ENCODE results near the gene UBTD2. TPM values are rescaled to one million over a fixed set of nuclear protein-coding genes. Genes with fewer than 3 reads are reported as not detected.

UBTD2 gene
- total and polyA plus RNA-seq, 9 of the 15 experiments (the other 6 are each of a cell fraction or from before 2014, with no cell fraction given): 0.01 to 0.46 (median 0.15) TPM; not detected in 1

DNA sequence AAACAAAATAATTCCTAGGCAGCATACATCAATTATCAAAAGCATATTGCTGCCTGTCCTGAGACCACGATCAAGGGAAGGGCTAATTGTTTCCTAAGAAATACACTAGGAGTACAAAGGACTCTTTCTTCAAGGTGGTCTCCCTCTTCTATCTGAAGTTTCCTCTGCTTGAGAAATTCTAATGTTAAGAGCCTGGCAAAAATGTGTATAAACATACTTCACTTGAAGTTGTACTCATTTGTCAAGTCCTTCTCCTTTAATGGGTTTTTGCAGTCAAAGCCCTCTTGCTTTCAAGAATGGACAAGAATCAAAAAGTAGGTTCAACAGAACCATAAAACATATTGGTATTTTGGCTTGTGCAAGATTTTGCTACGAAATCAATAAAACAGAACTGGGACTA lies 31.1 kb downstream of the UBTD2 start:
- POLR2A ChIA-PET: no interaction called here
- FAIRE-seq: no peak

DNA sequence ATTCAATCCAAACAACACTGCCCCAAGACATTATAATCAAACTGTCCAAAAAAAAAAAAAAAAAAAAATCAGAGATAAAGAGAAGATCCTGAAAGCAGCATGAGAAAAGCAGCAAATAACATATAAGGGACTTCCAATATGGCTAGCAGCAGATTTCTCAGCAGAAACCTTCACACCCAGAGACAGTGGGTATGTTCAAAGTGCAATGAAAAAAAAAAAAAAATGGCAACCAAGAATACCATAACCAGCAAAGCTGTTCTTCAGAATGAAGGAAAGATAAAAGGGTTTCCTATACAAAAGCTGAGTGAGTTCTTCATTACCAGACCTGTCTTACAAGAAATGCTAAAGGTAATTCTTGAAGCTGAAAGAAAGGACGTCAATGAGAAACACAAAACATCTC lies 32.1 kb downstream of the UBTD2 start:
- no peak overlapping the region for H3K27ac ChIP-seq (ENCODE audit: extremely low read depth, low read depth, low read length)
- no peak for ATAC-seq
- H3K27me3 ChIP-seq (ENCODE audit: control insufficient read depth in 2 of 2, insufficient read depth in 2 of 2, low read length in 2 of 2): peaks cover 4 to 18% of the 10 kb centered on the region in 2 experiments; a peak in 4 of 5 replicates
- no peaks in the 10 kb centered on the region for H3K9me1 ChIP-seq (ENCODE audit: control insufficient read depth, insufficient read depth, low read length)
- ChIA-PET CTCF (ENCODE audit: low intra/inter-chr PET ratio) (no interaction called here), POLR2A (no interaction called here)
- H3K9ac ChIP-seq (ENCODE audit: insufficient read depth in 1 of 2, low read depth in 2 of 2, low read length in 2 of 2): no peak overlapping the region
- no peak overlapping the region for H3K4me3 ChIP-seq
- BruUV-seq (replicated peaks): no TSS peak
- FAIRE-seq: no peak
- H3K36me3 ChIP-seq (ENCODE audit: control insufficient read depth, insufficient read depth, low read length): no peaks in the 10 kb centered on the region
- no peaks in the 10 kb centered on the region for H3K4me1 ChIP-seq (replicated peaks in 1 of 2; ENCODE audit: control insufficient read depth in 2 of 2, insufficient read depth in 2 of 2, low read length in 2 of 2)
- no peaks in the 10 kb centered on the region for H3K9me3 ChIP-seq (replicated peaks; ENCODE audit: control insufficient read depth, insufficient read depth, low read depth, low read length)
- no peak overlapping the region for H2AFZ ChIP-seq (ENCODE audit: low read depth, low read length)
- no peak for TF ChIP-seq LCOR (CRISPR knock-in tag; IDR thresholded peaks at IDR 0.05)
- H4K20me1 ChIP-seq (replicated peaks; ENCODE audit: control insufficient read depth, insufficient read depth, low read length): no peaks in the 10 kb centered on the region; the same call in 1 of the 2 replicates
- WGBS (ENCODE audit: insufficient coverage, low coverage, missing lambda C conversion rate): 5% methylated on average over 1 of the region's 1 CpG
- DNase-seq (ENCODE audit: extremely low read depth in 1 of 4, low spot score in 3 of 4): no peak
- in situ Hi-C loops (cut with MboI): no loop called here
- no peak overlapping the region for H3K4me2 ChIP-seq (ENCODE audit: insufficient read depth, low read length)
- H3K79me2 ChIP-seq (ENCODE audit: control insufficient read depth, insufficient read depth, low read length): no peaks in the 10 kb centered on the region
- intact Hi-C loops (cut with micrococcal nuclease): no loop called here

More for the DNA sequence above, 31.1 kb downstream of the UBTD2 start:
- BruUV-seq (replicated peaks): no TSS peak
- H3K4me3 ChIP-seq: no peak overlapping the region
- no peak overlapping the region for H3K9ac ChIP-seq (ENCODE audit: insufficient read depth in 1 of 2, low read depth in 2 of 2, low read length in 2 of 2)
- in situ Hi-C loops (cut with MboI): no loop called here
- H3K9me1 ChIP-seq (ENCODE audit: control insufficient read depth, insufficient read depth, low read length): no peaks in the 10 kb centered on the region
- ATAC-seq (no peak), DNase-seq (ENCODE audit: extremely low read depth in 1 of 4, low spot score in 3 of 4) (no peak)
- peaks cover 4 to 14% of the 10 kb centered on the region in 2 experiments; a peak in 3 of 5 replicates for H3K27me3 ChIP-seq (ENCODE audit: control insufficient read depth in 2 of 2, insufficient read depth in 2 of 2, low read length in 2 of 2)
- no peak overlapping the region for H2AFZ ChIP-seq (ENCODE audit: low read depth, low read length)
- no peak overlapping the region for H3K27ac ChIP-seq (ENCODE audit: extremely low read depth, low read depth, low read length)
- CTCF ChIA-PET (ENCODE audit: low intra/inter-chr PET ratio): interaction anchor here (0.6 kb wide), 1 partner anchor 23 kb away, joined by 4 read pairs; no protein-coding TSS in a partner anchor
- H4K20me1 ChIP-seq (replicated peaks; ENCODE audit: control insufficient read depth, insufficient read depth, low read length): no peaks in the 10 kb centered on the region; the same call in 1 of the 2 replicates
- H3K9me3 ChIP-seq (replicated peaks; ENCODE audit: control insufficient read depth, insufficient read depth, low read depth, low read length): no peaks in the 10 kb centered on the region; the same call in 1 of the 2 replicates
- H3K79me2 ChIP-seq (ENCODE audit: control insufficient read depth, insufficient read depth, low read length): no peaks in the 10 kb centered on the region
- intact Hi-C loops (cut with micrococcal nuclease): no loop called here
- 0% methylated on average over 2 of the region's 2 CpGs for WGBS (ENCODE audit: insufficient coverage, low coverage, missing lambda C conversion rate)
- H3K4me2 ChIP-seq (ENCODE audit: insufficient read depth, low read length): no peak overlapping the region
- no peaks in the 10 kb centered on the region for H3K36me3 ChIP-seq (ENCODE audit: control insufficient read depth, insufficient read depth, low read length)
- TF ChIP-seq CREBBP (IDR thresholded peaks at IDR 0.05; ENCODE audit: low read depth, low read length) (no peak), FOXM1 (IDR thresholded peaks at IDR 0.05; ENCODE audit: low read depth) (no peak), FOXM1 (CRISPR knock-in tag; IDR thresholded peaks at IDR 0.05; ENCODE audit: low read depth) (no peak), GATAD2A (IDR thresholded peaks at IDR 0.05) (no peak), HLTF (IDR thresholded peaks at IDR 0.05) (no peak), TAF7 (tag; IDR thresholded peaks at IDR 0.05) (no peak), KLF16 (IDR thresholded peaks at IDR 0.05) (no peak), PML (IDR thresholded peaks at IDR 0.05; ENCODE audit: low read length) (no peak), HSF4 (CRISPR knock-in tag; IDR thresholded peaks at IDR 0.05; ENCODE audit: borderline replicate concordance) (no peak), C11orf30 (IDR thresholded peaks at IDR 0.05; ENCODE audit: low read depth) (no peak), ZNF583 (CRISPR knock-in tag; IDR thresholded peaks at IDR 0.05) (no peak), ZNF133 (CRISPR knock-in tag; IDR thresholded peaks at IDR 0.05) (no peak), TEAD1 (CRISPR knock-in tag; IDR thresholded peaks at IDR 0.05) (no peak), BDP1 (IDR thresholded peaks at IDR 0.05; ENCODE audit: insufficient read depth, insufficient read length) (no peak), RBM25 (IDR thresholded peaks at IDR 0.05; ENCODE audit: low read depth, low read length, severe bottlenecking) (no peak), DIDO1 (tag; IDR thresholded peaks at IDR 0.05; ENCODE audit: low read depth) (no peak)
- no peaks in the 10 kb centered on the region for H3K4me1 ChIP-seq (replicated peaks in 1 of 2; ENCODE audit: control insufficient read depth in 2 of 2, insufficient read depth in 2 of 2, low read length in 2 of 2)
